ENCODE data around the gene FAM124A. TPM values are rescaled to one million over a fixed set of nuclear protein-coding genes. Genes with fewer than 3 reads are reported as not detected.

The FAM124A gene
- total RNA-seq, 4 donors from 2014 or later = 0.35 to 3.2 (median 1.5) TPM

DNA sequence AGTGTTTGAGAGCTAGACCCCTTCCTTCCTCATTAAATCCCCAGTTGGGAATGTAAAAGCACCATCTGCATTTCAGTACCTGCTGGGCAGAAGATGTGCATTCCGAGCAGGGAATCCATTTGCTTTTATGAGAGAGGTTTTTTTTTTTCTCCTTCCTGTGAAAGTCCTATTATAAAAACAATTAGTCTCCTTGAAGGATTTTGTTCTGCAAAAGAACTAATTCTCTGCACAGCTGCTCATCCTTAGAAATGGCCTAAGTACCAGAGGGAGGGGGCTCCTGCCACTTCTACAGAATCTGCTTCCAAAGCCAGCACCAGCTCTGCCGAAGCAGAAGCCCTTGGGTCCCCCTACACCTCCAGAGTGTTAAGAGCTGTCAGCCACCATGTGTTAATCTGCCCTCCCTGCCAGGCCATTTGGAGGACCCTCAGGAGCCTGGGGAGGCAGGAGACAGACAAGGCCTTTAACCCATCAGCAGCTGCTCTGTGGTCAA is 80.9 kb downstream of the FAM124A start:
- TF ChIP-seq POLR2A (IDR thresholded peaks at IDR 0.05) (no peak), CTCF (IDR thresholded peaks at IDR 0.05) (no peak)
- no peak for DNase-seq
- no peak overlapping the region for H3K4me3 ChIP-seq
- no peaks in the 10 kb centered on the region for H3K9me3 ChIP-seq
- H3K27me3 ChIP-seq = no peaks in the 10 kb centered on the region
- no peak overlapping the region for H3K27ac ChIP-seq
- H3K4me1 ChIP-seq = no peaks in the 10 kb centered on the region
- no peaks in the 10 kb centered on the region for H3K36me3 ChIP-seq

DNA sequence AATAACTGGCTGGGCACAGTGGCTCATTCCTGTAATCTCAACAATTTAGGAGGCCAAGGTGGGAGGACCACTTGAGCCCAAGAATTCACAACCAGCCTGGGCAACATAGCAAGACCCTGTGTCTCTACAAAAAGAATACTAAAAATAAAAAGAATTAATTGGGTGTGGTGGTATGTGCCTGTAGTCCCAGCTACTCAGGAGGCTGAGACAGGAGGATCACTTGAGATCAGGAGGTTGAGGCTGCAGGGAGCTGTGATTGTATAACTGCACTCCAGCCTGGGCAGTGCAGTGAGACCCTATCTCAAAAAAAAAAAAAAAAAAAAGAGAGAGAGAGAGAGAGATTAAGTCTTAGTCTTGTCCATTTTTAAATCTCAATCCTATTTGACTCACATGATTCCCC is 81.7 kb downstream of the FAM124A start:
- Histone ChIP-seq H3K36me3 (no peaks in the 10 kb centered on the region), H3K4me1 (no peaks in the 10 kb centered on the region), H3K27me3 (no peaks in the 10 kb centered on the region), H3K4me3 (no peak overlapping the region), H3K9me3 (no peaks in the 10 kb centered on the region), H3K27ac (no peak overlapping the region)
- DNase-seq = no peak
- no peak for TF ChIP-seq CTCF (IDR thresholded peaks at IDR 0.05)

GRCh38 chr13:51305271-51305967 is 83.2 kb downstream of the FAM124A start:
- no peaks in the 10 kb centered on the region for H3K4me1 ChIP-seq
- no peaks in the 10 kb centered on the region for H3K27me3 ChIP-seq
- H3K27ac ChIP-seq = no peak overlapping the region
- DNase-seq = no peak
- no peak for TF ChIP-seq POLR2A (IDR thresholded peaks at IDR 0.05)
- TF ChIP-seq CTCF (IDR thresholded peaks at IDR 0.05) = no peak
- H3K9me3 ChIP-seq = no peaks in the 10 kb centered on the region
- H3K36me3 ChIP-seq = no peaks in the 10 kb centered on the region
- H3K4me3 ChIP-seq = no peak overlapping the region

GRCh38 chr13:51308781-51309180 is 86.6 kb downstream of the FAM124A start:
- DNase-seq = no peak
- TF ChIP-seq POLR2A (IDR thresholded peaks at IDR 0.05) (no peak), CTCF (IDR thresholded peaks at IDR 0.05) (no peak)

GRCh38 chr13:51311231-51311630 is 89.0 kb downstream of the FAM124A start:
- no peak for DNase-seq
- TF ChIP-seq CTCF (IDR thresholded peaks at IDR 0.05) (no peak), POLR2A (IDR thresholded peaks at IDR 0.05) (no peak)
- Histone ChIP-seq H3K27me3 (no peaks in the 10 kb centered on the region), H3K9me3 (no peaks in the 10 kb centered on the region), H3K36me3 (no peaks in the 10 kb centered on the region), H3K4me3 (no peak overlapping the region), H3K27ac (no peak overlapping the region), H3K4me1 (no peaks in the 10 kb centered on the region)

More at GRCh38 chr13:51308781-51309180, 86.6 kb downstream of the FAM124A start:
- Histone ChIP-seq H3K36me3 (no peaks in the 10 kb centered on the region), H3K4me1 (no peaks in the 10 kb centered on the region), H3K4me3 (no peak overlapping the region), H3K9me3 (no peaks in the 10 kb centered on the region), H3K27ac (no peak overlapping the region), H3K27me3 (no peaks in the 10 kb centered on the region)
